GM08714 (cell line): ENCODE data around the gene C1orf232.

Source experiments
- H3K4me3 ChIP-seq: fragments of 200-500 bp; sonication (Bioruptor generic); 2 replicates; pipeline ENCODE4 v1.5.1; 2014; ENCODE audit warnings: mild to moderate bottlenecking, low read length, inconsistent platforms
- ZNF274 ChIP-seq: IDR thresholded peaks from 2 replicates; pipeline ENCODE4 v1.6.1; 2012; ENCODE audit warnings: mild to moderate bottlenecking, low read depth, low read length

The C1orf232 gene

GRCh38 chr1:26127235-26128163 is 41.3 kb downstream of the C1orf232 start:
- no peak for TF ChIP-seq ZNF274
- H3K4me3 ChIP-seq: no peak overlapping the region

GRCh38 chr1:26126321-26127084 is 42.3 kb downstream of the C1orf232 start:
- peak overlapping the region; percentile 46; the same call in 1 of the 2 replicates for H3K4me3 ChIP-seq
- TF ChIP-seq ZNF274: no peak

GRCh38 chr1:26125946-26126320 is 42.8 kb downstream of the C1orf232 start:
- no peak overlapping the region for H3K4me3 ChIP-seq
- TF ChIP-seq ZNF274: no peak

GRCh38 chr1:26125382-26125781 is 43.4 kb downstream of the C1orf232 start:
- H3K4me3 ChIP-seq: no peak overlapping the region
- TF ChIP-seq ZNF274: no peak

GRCh38 chr1:26124418-26125331 is 44.1 kb downstream of the C1orf232 start:
- H3K4me3 ChIP-seq: no peak overlapping the region
- no peak for TF ChIP-seq ZNF274

GRCh38 chr1:26122988-26123973 is 45.5 kb downstream of the C1orf232 start:
- no peak for TF ChIP-seq ZNF274
- no peak overlapping the region for H3K4me3 ChIP-seq

GRCh38 chr1:26121854-26122773 is 46.6 kb downstream of the C1orf232 start:
- no peak overlapping the region for H3K4me3 ChIP-seq
- no peak for TF ChIP-seq ZNF274

- TF ChIP-seq ZNF274: no peak
- H3K4me3 ChIP-seq: peak overlapping the region; percentile 2; the same call in 1 of the 2 replicates
Observed at GRCh38 chr1:26119892-26120608, 48.7 kb downstream of the C1orf232 start.

- TF ChIP-seq ZNF274: no peak
- H3K4me3 ChIP-seq: peak overlapping the region; percentile 29; the same call in 1 of the 2 replicates
Observed at GRCh38 chr1:26114165-26114927, 54.4 kb downstream of the C1orf232 start.
